T-cell (primary cell): ENCODE measurements around the gene BHMT2. TPM values are rescaled to one million over a fixed set of nuclear protein-coding genes. Genes with fewer than 3 reads are reported as not detected.

Source experiments
- ATAC-seq, 4 experiments: fragments of 200-7000 bp in 3 of 4; fragments of 150-1000 bp in 1 of 4; cut with Tn5 transposase; replicated peaks in 1 of 4; 1 replicate in 3 of 4; 2 replicates in 1 of 4; pipeline ENCODE4 v1.10.0; 2021; ENCODE audit warnings: moderate library complexity in 3 of 4, mild to moderate bottlenecking in 2 of 4, moderate number of reproducible peaks in 1 of 4
- CTCF ChIA-PET, 2 donors: fragments of 300-600 bp; sonication (Branson Sonifier 250); formaldehyde crosslinking; loops; one replicate each; lab custom pipeline; 2022; ENCODE audit warnings: antibody characterized with exemption in 2 of 2; lab: Charles Lee
- POLR2A ChIA-PET, 2 donors: fragments of 300-600 bp; sonication (Branson Sonifier 250); formaldehyde crosslinking; loops; one replicate each; lab custom pipeline; 2022; ENCODE audit warnings: antibody characterized with exemption in 2 of 2; lab: Charles Lee
- DNase-seq, 35 experiments: peaks; one replicate each; pipeline versions ENCODE4 v3.0.0 to v3.0.0-alpha.2; 2013 to 2023
- H3K27ac ChIP-seq: one replicate; pipeline ENCODE4 v1.5.1; 2013; ENCODE audit warnings: low read length
- H3K27me3 ChIP-seq, 2 experiments: replicated peaks in 1 of 2; 1 replicate in 1 of 2; 2 replicates in 1 of 2; pipeline versions ENCODE4 v1.6.1 to v1.7.0; 2013; ENCODE audit warnings: low read length in 1 of 2, mixed read lengths in 1 of 2; ENCODE audit not compliant: control insufficient read depth in 2 of 2, insufficient read depth in 2 of 2; ENCODE audit errors: extremely low read depth in 1 of 2
- H3K36me3 ChIP-seq, 2 donors: 1 replicate in 1 of 2; 2 replicates in 1 of 2; pipeline versions ENCODE4 v1.6.1 to v1.7.0; 2013; ENCODE audit warnings: low read length in 1 of 2; ENCODE audit not compliant: control insufficient read depth in 2 of 2, insufficient read depth in 1 of 2; ENCODE audit errors: extremely low read depth in 1 of 2
- H3K4me1 ChIP-seq, 2 experiments: 1 replicate in 1 of 2; 2 replicates in 1 of 2; pipeline versions ENCODE4 v1.6.1 to v1.7.0; 2013; ENCODE audit warnings: low read length in 2 of 2, mixed read lengths in 1 of 2; ENCODE audit not compliant: insufficient read depth in 2 of 2, control insufficient read depth in 1 of 2; ENCODE audit errors: extremely low read depth in 1 of 2
- H3K4me3 ChIP-seq, 2 donors: 1 replicate in 1 of 2; 2 replicates in 1 of 2; pipeline versions ENCODE4 v1.5.1 to v1.7.0; 2013; ENCODE audit warnings: mild to moderate bottlenecking in 2 of 2, low read length in 1 of 2, moderate library complexity in 1 of 2; ENCODE audit not compliant: control insufficient read depth in 1 of 2; ENCODE audit errors: extremely low read depth in 1 of 2
- H3K9me3 ChIP-seq: 2 replicates; pipeline ENCODE4 v1.7.0; 2013
- H3K27ac Mint-ChIP-seq, 2 donors: one replicate each; pipeline ENCODE4 v1.8.0; 2020 to 2021; ENCODE audit warnings: mild to moderate bottlenecking in 2 of 2, mixed read lengths in 2 of 2
- H3K27me3 Mint-ChIP-seq, 2 donors: one replicate each; pipeline ENCODE4 v1.8.0; 2021 to 2022; ENCODE audit warnings: mixed read lengths in 2 of 2
- H3K36me3 Mint-ChIP-seq: one replicate; pipeline ENCODE4 v1.8.0; 2021; ENCODE audit warnings: mixed read lengths
- H3K4me1 Mint-ChIP-seq, 3 donors: one replicate each; pipeline ENCODE4 v1.8.0; 2020 to 2022; ENCODE audit warnings: mixed read lengths in 3 of 3, mild to moderate bottlenecking in 1 of 3
- H3K4me3 Mint-ChIP-seq, 3 donors: one replicate each; pipeline ENCODE4 v1.8.0; 2020 to 2022; ENCODE audit warnings: mild to moderate bottlenecking in 3 of 3, mixed read lengths in 3 of 3, moderate library complexity in 3 of 3
- H3K9me3 Mint-ChIP-seq, 3 donors: one replicate each; pipeline ENCODE4 v1.8.0; 2020 to 2022; ENCODE audit warnings: mixed read lengths in 3 of 3
- WGBS: methylation state at CpG from one replicate; pipeline ENCODE4 v1.1.5; 2013; ENCODE audit warnings: missing lambda C conversion rate; ENCODE audit not compliant: insufficient coverage; 5-methylcytosine and 5-hydroxymethylcytosine counted together
- total RNA-seq, 35 experiments: library from RNA in 6 of 35; stranded (reverse) in 6 of 35; fragments of 120-200 nt in 1 of 35; gene quantifications; one replicate each; pipeline versions ENCODE4 v1.2.1 to v1.2.4 and lab custom pipeline; 2013 to 2026

BHMT2 gene
- total RNA-seq, 5 donors from 2014 or later (not counting 1 experiment from before 2014, with no cell fraction given): 0.19 to 0.38 TPM; not detected in 3

DNA sequence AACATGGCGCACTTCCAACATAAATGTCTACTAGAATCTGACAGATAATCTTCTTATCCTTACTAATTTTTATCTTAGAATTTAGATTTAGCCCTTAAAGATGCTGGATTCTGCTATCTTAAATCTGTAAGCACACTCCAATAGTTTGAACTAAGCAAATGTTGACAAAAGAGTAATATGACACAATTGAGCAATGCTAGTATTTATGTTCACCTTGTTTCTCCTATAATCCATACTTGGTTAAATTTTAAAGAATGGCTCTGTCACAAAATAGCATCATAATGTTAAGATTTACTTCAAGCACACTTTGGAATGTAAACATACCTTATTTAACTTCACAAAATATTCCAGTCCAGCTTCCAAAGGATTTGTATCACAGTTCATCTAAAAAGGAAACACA lies 45.6 kb upstream of the BHMT2 start:
- ChIA-PET POLR2A (interaction anchor here in 1 of 2 donors (0.7 kb wide), 1 partner anchor 387 kb away, joined by 7 read pairs; no protein-coding TSS in a partner anchor), CTCF (interaction anchor here (0.8 to 6.3 kb wide), 9 partner anchors 8 to 442 kb away, joined by 3 to 79 read pairs (median 5); no protein-coding TSS in a partner anchor)
- H3K4me1 Mint-ChIP-seq: peaks cover 11 to 16% (median 15%) of the 10 kb centered on the region in 3 donors

DNA sequence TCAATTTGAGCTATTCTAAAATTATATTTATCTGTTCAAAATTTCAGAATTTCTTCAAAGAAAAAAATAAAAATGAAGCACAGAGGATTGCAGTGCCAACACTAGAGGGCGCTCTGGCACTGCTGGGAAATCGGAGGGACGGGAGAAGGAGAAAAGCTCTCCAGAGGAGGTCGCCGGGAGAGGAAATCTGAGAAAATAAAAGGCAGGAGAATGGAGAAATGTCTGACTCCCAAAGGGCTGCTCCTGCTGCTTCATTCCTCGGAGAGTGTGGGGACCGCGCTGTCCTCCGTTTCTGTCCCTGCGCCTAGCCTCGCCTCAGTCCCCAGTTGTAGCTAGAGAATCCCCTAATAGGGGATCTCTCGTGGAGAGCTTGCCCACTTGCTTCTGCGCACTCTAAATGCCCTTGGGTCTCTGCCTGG lies 44.5 kb upstream of the BHMT2 start:
- 18% methylated on average over 13 of the region's 13 CpGs for WGBS
- POLR2A ChIA-PET: interaction anchor here in 1 of 2 donors (0.6 kb wide), 1 partner anchor 108 kb away, joined by 4 read pairs; no protein-coding TSS in a partner anchor
- H3K9me3 Mint-ChIP-seq: no peaks in the 10 kb centered on the region

More for the DNA sequence above, 45.6 kb upstream of the BHMT2 start:
- peaks cover 0 to 9% of the 10 kb centered on the region in 2 experiments for H3K27me3 ChIP-seq
- peaks cover 0 to 4% of the 10 kb centered on the region in 2 experiments for H3K4me1 ChIP-seq
- ATAC-seq: no peak
- Mint-ChIP-seq H3K27me3 (peaks cover 49 to 58% of the 10 kb centered on the region in 2 donors), H3K36me3 (no peaks in the 10 kb centered on the region), H3K27ac (no peak overlapping the region), H3K9me3 (no peaks in the 10 kb centered on the region), H3K4me3 (no peak overlapping the region)
- DNase-seq: no peak
- no peak overlapping the region for H3K4me3 ChIP-seq
- no peak overlapping the region for H3K27ac ChIP-seq
- no peaks in the 10 kb centered on the region for H3K36me3 ChIP-seq
- WGBS: 80% methylated on average over 1 of the region's 1 CpG
- H3K9me3 ChIP-seq: no peaks in the 10 kb centered on the region

DNA sequence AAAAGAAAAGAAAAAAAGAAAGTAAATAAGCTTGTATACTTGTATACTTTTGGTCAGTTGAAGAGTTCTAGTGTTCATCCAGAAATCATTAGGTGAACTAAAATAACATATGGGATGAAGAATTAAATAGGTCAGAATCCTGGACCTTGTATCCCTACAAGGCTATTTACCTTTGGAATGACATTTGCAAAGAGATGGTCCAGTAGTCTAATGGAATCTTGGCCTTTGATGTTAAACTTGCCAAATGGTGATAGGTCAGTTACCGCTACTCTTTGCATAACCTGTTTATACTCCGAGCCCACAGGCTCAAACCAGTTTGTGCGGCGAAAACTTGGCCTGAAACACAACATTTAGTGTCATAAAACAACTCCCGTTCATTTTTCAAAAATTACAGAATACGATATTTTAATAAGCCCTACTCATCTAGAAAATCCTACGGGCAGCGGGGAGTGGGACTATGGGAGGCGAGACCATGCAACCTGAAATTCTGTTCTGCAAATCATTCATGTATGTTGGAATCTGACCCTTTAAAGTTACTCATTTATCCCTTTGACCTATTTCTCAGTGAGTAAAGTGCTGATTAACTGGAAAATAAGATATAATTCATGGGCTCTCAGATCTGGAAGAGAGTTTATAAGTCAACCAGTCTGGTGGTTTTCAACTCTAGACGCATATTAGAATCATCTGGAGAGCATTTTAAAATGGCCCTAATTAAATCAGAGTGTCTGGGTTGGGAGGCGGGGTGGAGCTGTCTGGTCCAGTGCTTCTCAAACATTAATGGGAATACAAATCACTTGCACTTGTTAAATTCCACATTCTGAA lies 38.7 kb upstream of the BHMT2 start:
- CTCF ChIA-PET: interaction anchor here (0.6 kb wide), 3 partner anchors 12 to 45 kb away, joined by 3 to 4 read pairs (median 3); no protein-coding TSS in a partner anchor
- ATAC-seq: no peak
- H3K4me3 ChIP-seq: no peak overlapping the region
- no peak overlapping the region for H3K27ac ChIP-seq
- POLR2A ChIA-PET: no interaction called here
- H3K9me3 ChIP-seq: no peaks in the 10 kb centered on the region
- H3K27me3 Mint-ChIP-seq: peaks cover 8 to 10% of the 10 kb centered on the region in 2 donors
- no peaks in the 10 kb centered on the region for H3K36me3 Mint-ChIP-seq
- no peaks in the 10 kb centered on the region for H3K36me3 ChIP-seq
- no peaks in the 10 kb centered on the region for H3K9me3 Mint-ChIP-seq
- no peak overlapping the region for H3K4me3 Mint-ChIP-seq
- H3K27ac Mint-ChIP-seq: no peak overlapping the region
- no peak for DNase-seq
- WGBS: 90% methylated on average over 2 of the region's 11 CpGs
- no peaks in the 10 kb centered on the region for H3K27me3 ChIP-seq
- H3K4me1 Mint-ChIP-seq: no peaks in the 10 kb centered on the region
- H3K4me1 ChIP-seq: no peaks in the 10 kb centered on the region

More for the DNA sequence above, 44.5 kb upstream of the BHMT2 start:
- Histone ChIP-seq H3K27me3 (peaks cover 0 to 5% of the 10 kb centered on the region in 2 experiments), H3K36me3 (no peaks in the 10 kb centered on the region), H3K4me1 (peaks cover 0 to 4% of the 10 kb centered on the region in 2 experiments), H3K27ac (no peak overlapping the region), H3K9me3 (no peaks in the 10 kb centered on the region), H3K4me3 (peak overlapping the region in 1 of 2 donors; percentile 49)
- peak in 28 of 35 experiments; percentile 3 to 68 (median 24) for DNase-seq
- no peak overlapping the region for H3K27ac Mint-ChIP-seq
- peaks cover 41 to 49% of the 10 kb centered on the region in 2 donors for H3K27me3 Mint-ChIP-seq
- H3K4me1 Mint-ChIP-seq: peaks cover 11 to 16% (median 15%) of the 10 kb centered on the region in 3 donors
- H3K4me3 Mint-ChIP-seq: peak overlapping the region in 2 of 3 donors; percentile 31 to 35
- CTCF ChIA-PET: interaction anchor here (0.5 to 6.3 kb wide), 18 partner anchors 9 to 1503 kb away, joined by 3 to 79 read pairs (median 4); partner anchors contain the start of gene ARSB (in 1 of the 2)
- ATAC-seq: no peak
- H3K36me3 Mint-ChIP-seq: no peaks in the 10 kb centered on the region

DNA sequence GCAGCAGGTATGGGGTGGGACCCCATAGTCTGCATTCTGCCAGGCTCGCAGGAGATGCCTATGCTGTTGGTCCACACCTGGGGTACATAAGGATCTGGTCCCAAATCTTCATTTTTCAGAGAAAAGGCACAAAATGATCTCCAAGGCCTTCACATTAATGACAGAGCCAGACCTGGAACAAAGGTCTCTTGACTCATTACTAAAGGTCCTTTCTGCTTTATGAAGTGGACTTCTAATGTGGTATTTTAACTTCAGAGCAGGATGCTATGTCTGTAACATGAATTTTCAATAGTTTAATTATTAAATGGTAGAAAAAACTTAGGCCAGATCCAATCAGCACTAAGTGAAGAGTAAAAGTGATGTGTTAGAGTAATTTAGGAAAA lies 38.1 kb upstream of the BHMT2 start:
- no peaks in the 10 kb centered on the region for H3K27me3 ChIP-seq
- H3K27ac ChIP-seq: no peak overlapping the region
- H3K9me3 ChIP-seq: no peaks in the 10 kb centered on the region
- H3K4me1 ChIP-seq: no peaks in the 10 kb centered on the region
- DNase-seq (no peak), ATAC-seq (no peak)
- Mint-ChIP-seq H3K4me3 (no peak overlapping the region), H3K27ac (no peak overlapping the region), H3K36me3 (no peaks in the 10 kb centered on the region), H3K9me3 (no peaks in the 10 kb centered on the region), H3K4me1 (no peaks in the 10 kb centered on the region), H3K27me3 (peaks cover 5 to 10% of the 10 kb centered on the region in 2 donors)
- WGBS: no CpG with 5 or more reads among the region's 1 CpG
- H3K4me3 ChIP-seq: no peak overlapping the region
- ChIA-PET CTCF (no interaction called here), POLR2A (no interaction called here)
- H3K36me3 ChIP-seq: no peaks in the 10 kb centered on the region

DNA sequence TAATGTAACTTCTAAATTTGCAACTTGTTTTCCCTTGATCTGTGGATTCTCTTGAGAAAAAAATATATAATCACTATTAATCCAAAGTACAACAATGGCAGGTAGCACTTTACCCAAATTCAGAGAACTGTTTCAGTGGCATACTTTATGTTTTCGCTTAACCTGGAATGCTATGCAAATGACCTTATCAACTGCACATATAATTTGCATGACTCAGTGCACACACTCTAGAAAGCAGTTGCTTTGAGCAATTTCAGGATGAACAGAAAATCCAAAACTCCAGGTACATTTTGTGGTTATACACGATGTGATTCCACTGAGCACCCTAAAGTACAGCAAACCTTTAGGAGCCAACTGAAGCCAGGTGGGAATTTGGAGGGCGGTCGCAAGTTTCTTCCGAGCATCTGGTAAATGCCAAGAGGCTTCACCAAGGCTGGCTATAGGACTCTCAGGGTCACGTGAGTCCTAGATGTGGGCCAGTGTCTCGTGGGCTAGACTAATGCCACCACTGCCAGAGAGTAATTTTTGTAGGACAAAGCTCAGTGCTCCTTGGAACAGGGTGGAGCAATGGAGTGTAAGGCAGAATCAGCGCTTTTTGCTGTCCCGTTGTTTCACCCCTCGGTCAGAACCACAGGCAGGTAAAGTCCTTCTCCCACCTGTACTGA lies 37.4 kb upstream of the BHMT2 start:
- POLR2A ChIA-PET: no interaction called here
- CTCF ChIA-PET: interaction anchor here in 1 of 2 donors (1.7 kb wide), 1 partner anchor 9 kb away, joined by 7 read pairs; no protein-coding TSS in a partner anchor

DNA sequence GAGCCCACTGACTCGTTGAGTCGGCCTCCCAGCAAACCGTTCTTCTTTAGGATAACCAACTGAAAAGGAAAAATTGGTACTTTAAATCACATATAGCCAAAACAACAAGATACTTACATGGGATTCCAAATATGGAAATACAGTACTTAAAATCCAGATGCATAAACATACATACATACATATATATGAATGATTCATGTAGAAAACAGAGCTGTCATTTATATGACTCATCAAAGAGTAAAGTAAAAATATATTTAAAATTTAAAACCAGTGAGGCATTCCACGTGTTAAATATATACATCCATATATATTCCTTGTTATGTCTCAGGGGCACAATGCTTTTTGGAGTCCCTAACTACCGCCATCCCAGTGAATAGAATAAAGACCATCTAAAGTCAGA lies 36.8 kb upstream of the BHMT2 start:
- Mint-ChIP-seq H3K36me3 (no peaks in the 10 kb centered on the region), H3K27ac (no peak overlapping the region), H3K4me3 (no peak overlapping the region), H3K27me3 (peaks cover 0 to 3% of the 10 kb centered on the region in 2 donors), H3K9me3 (no peaks in the 10 kb centered on the region), H3K4me1 (no peaks in the 10 kb centered on the region)
- Histone ChIP-seq H3K9me3 (no peaks in the 10 kb centered on the region), H3K4me1 (no peaks in the 10 kb centered on the region), H3K27ac (no peak overlapping the region), H3K36me3 (no peaks in the 10 kb centered on the region), H3K27me3 (peaks cover 0 to 3% of the 10 kb centered on the region in 2 experiments), H3K4me3 (no peak overlapping the region)
- ChIA-PET CTCF (interaction anchor here (1.0 to 1.7 kb wide), 3 partner anchors 9 to 12 kb away, joined by 3 to 7 read pairs (median 3); no protein-coding TSS in a partner anchor), POLR2A (no interaction called here)
- WGBS: no CpG with 5 or more reads among the region's 5 CpGs
- DNase-seq: no peak
- no peak for ATAC-seq

More for the DNA sequence above, 37.4 kb upstream of the BHMT2 start:
- peaks cover 0 to 3% of the 10 kb centered on the region in 2 experiments for H3K27me3 ChIP-seq
- Mint-ChIP-seq H3K27me3 (peaks cover under 1 to 6% of the 10 kb centered on the region in 2 donors), H3K27ac (no peak overlapping the region), H3K4me1 (no peaks in the 10 kb centered on the region), H3K36me3 (no peaks in the 10 kb centered on the region), H3K4me3 (no peak overlapping the region), H3K9me3 (no peaks in the 10 kb centered on the region)
- H3K9me3 ChIP-seq: no peaks in the 10 kb centered on the region
- no peaks in the 10 kb centered on the region for H3K36me3 ChIP-seq
- DNase-seq (no peak), ATAC-seq (no peak)
- 94% methylated on average over 9 of the region's 10 CpGs for WGBS
- H3K4me1 ChIP-seq: no peaks in the 10 kb centered on the region
- no peak overlapping the region for H3K4me3 ChIP-seq
- no peak overlapping the region for H3K27ac ChIP-seq
